Mucosa of descending colon (tissue), 3 donors: ENCODE results near the gene WDFY3. TPM values are rescaled to one million over a fixed set of nuclear protein-coding genes. Genes with fewer than 3 reads are reported as not detected.

Experiments used
- ATAC-seq: fragments of 200-7000 bp; cut with Tn5 transposase; one replicate; pipeline ENCODE4 v1.9.1; 2020; ENCODE audit warnings: mild to moderate bottlenecking, moderate library complexity
- DNase-seq, 3 donors: peaks; one replicate each; pipeline ENCODE4 v3.0.0-alpha.2; 2020
- H3K36me3 ChIP-seq: fragments of 200-600 bp; one replicate; pipeline ENCODE4 v1.8.0; 2021; ENCODE audit warnings: low read depth, mild to moderate bottlenecking
- H3K4me1 ChIP-seq: fragments of 200-600 bp; one replicate; pipeline ENCODE4 v1.8.0; 2021; ENCODE audit warnings: low read depth, mild to moderate bottlenecking
- H3K4me3 ChIP-seq: fragments of 200-600 bp; one replicate; pipeline ENCODE4 v1.8.0; 2021; ENCODE audit warnings: mild to moderate bottlenecking
- H3K9me3 ChIP-seq: fragments of 200-600 bp; one replicate; pipeline ENCODE4 v1.8.0; 2021; ENCODE audit warnings: mild to moderate bottlenecking
- CTCF ChIP-seq: fragments of 200-600 bp; IDR thresholded peaks from one replicate; pipeline ENCODE4 v1.8.0; 2022; ENCODE audit warnings: antibody characterized with exemption, mild to moderate bottlenecking
- intact Hi-C, 2 donors: fragments of 100-400 bp; cut with DNase I in 1 of 2; cut with micrococcal nuclease in 1 of 2; formaldehyde crosslinking; loops; one replicate each; pipeline versions ENCODE4 v1.11.0 to v1.11.1; 2022; cut with DNase I, micrococcal nuclease
- total RNA-seq, 3 donors: library from RNA; stranded (reverse); fragmentation: NEBNext Ultra II Directional in 2 of 3; extraction: Animal tissue kit (Norgen Biotek cat#: 25700) in 2 of 3; gene quantifications; one replicate each; pipeline versions ENCODE4 v1.2.1 to v1.2.4, GENCODE V29; 2021 to 2023
- donor health status: DM: no; HTN: no; CAD: no; lungs with moderate emphysema.
- donor health status: DM: no; HTN: no; CAD: no.
- donor health status: DM: no; HTN: yes; CAD: no.

WDFY3 gene
- total RNA-seq, 3 donors from 2014 or later: 49.5 to 76.9 (median 55.5) TPM

GRCh38 chr4:84985952-84986351, 19.5 kb upstream of the WDFY3 start:
- Histone ChIP-seq H3K4me3 (no peak overlapping the region), H3K4me1 (no peaks in the 10 kb centered on the region), H3K9me3 (peaks cover 4% of the 10 kb centered on the region), H3K36me3 (no peaks in the 10 kb centered on the region)
- DNase-seq (no peak), ATAC-seq (no peak)
- intact Hi-C loops: no loop called here
- no peak for TF ChIP-seq CTCF

- TF ChIP-seq CTCF: no peak
- DNase-seq: no peak
- Histone ChIP-seq H3K9me3 (no peaks in the 10 kb centered on the region), H3K4me3 (no peak overlapping the region), H3K36me3 (no peaks in the 10 kb centered on the region), H3K4me1 (no peaks in the 10 kb centered on the region)
- intact Hi-C loops: no loop called here
- ATAC-seq: no peak
These were observed 10.9 kb upstream of the WDFY3 start for GRCh38 chr4:84977396-84977795.

DNA sequence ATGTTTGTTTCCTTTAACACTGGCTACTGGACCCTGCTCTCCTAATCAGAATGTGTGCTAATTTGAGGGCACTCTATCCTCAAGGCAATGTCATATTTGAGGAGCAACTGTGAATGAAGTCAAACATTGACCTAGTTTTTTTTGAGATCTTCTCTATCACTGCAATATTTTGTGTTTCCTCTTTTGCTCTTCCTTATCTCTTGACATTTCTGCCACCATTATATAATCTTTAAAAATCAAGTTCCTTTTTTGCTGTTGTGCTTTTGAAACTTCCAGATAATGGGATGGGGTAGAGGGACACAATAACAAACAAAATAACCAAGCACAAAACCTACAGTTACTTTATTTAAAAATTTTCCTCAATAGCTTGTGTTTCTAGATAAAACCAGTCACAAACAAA, 7.4 kb upstream of the WDFY3 start:
- Histone ChIP-seq H3K9me3 (no peaks in the 10 kb centered on the region), H3K4me1 (no peaks in the 10 kb centered on the region), H3K4me3 (no peak overlapping the region), H3K36me3 (no peaks in the 10 kb centered on the region)
- TF ChIP-seq CTCF: no peak
- ATAC-seq (no peak), DNase-seq (no peak)
- intact Hi-C loops: loop anchor here (5.0 kb wide), 1 partner anchor 222 kb away; no protein-coding TSS in a partner anchor

DNA sequence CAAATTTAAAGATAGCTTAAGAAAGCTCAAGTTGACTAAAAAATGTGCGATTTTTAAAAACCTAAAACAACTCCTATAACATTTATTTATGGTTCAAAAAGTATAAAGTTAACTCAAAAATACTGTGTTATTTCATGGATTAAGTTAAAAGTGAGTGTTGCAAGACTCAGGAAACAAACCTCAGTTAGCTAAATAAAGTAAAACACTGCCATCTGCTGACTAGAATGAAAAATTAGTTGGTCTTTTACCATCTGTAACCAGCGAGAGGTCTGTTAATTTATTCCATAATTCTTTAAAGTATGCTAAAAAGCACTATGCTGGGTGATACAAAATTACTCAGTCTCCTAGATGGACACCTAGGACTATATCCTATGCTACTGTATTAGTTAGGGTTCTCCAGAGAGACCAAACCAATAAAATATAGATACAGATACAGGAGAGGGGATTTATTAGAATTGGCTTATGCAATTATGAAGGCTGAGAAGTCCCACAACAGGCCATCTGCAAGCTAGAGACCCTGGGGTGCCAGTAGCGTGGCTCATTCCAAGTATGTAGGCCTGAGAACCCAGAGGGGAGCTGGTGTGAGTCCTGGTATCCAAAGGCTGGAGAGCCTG, 4.9 kb upstream of the WDFY3 start:
- ATAC-seq (no peak), DNase-seq (no peak)
- Histone ChIP-seq H3K9me3 (no peaks in the 10 kb centered on the region), H3K36me3 (no peaks in the 10 kb centered on the region), H3K4me1 (no peaks in the 10 kb centered on the region), H3K4me3 (no peak overlapping the region)
- peak; percentile 11 for TF ChIP-seq CTCF
- intact Hi-C loops: loop anchor here (5.0 kb wide), 1 partner anchor 219 kb away; no protein-coding TSS in a partner anchor

DNA sequence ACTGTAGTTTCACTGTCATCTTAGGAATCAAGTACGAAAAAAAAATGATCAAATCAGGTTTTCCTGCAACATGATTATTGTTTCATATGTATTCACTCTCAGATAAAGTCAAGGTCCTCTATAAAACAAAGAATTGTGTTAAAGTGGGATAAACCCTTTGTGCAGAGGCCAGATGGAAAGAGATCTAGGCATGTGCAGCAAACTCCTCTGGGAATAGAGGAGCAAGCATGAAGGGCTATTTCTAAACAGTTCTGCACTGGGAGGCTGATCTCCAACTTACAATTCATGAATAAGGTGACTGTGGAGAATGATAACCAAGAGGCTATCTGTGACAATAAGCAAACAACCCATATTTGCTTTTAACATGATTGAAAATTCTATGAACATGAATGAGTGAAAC, 2.4 kb upstream of the WDFY3 start:
- ATAC-seq (no peak), DNase-seq (no peak)
- H3K4me3 ChIP-seq: no peak overlapping the region
- H3K36me3 ChIP-seq: no peaks in the 10 kb centered on the region
- intact Hi-C loops: no loop called here
- TF ChIP-seq CTCF: no peak
- H3K9me3 ChIP-seq: no peaks in the 10 kb centered on the region
- peaks cover 6% of the 10 kb centered on the region for H3K4me1 ChIP-seq
